ENCODE results near the gene SEMA5A. TPM values are rescaled to one million over a fixed set of nuclear protein-coding genes. Genes with fewer than 3 reads are reported as not detected.

The SEMA5A gene
- polyA plus RNA-seq, 1 of the 3 experiments (the other 2 are of a cell fraction) = 0.58 TPM

GRCh38 chr5:9557696-9558095 lies 11.8 kb upstream of the SEMA5A start:
- no peak overlapping the region for H3K4me2 ChIP-seq
- no peaks in the 10 kb centered on the region for H3F3A ChIP-seq (replicated peaks; ENCODE audit: insufficient read depth)
- no peak for TF ChIP-seq JUND (IDR thresholded peaks at IDR 0.05)
- TF ChIP-seq RXRA (IDR thresholded peaks at IDR 0.05; ENCODE audit: borderline replicate concordance, low read depth) = no peak
- no peak for TF ChIP-seq NRF1 (IDR thresholded peaks at IDR 0.05; ENCODE audit: low read depth, low read length)
- TF ChIP-seq CTCF (IDR thresholded peaks at IDR 0.05) = no peak
- WGBS (ENCODE audit: low lambda C conversion rate) = 35% methylated on average over 2 of the region's 2 CpGs
- H3K36me3 ChIP-seq (replicated peaks in 1 of 2; ENCODE audit: control insufficient read depth in 1 of 2, insufficient read depth in 2 of 2, low read length in 1 of 2) = no peaks in the 10 kb centered on the region
- H4K20me1 ChIP-seq (ENCODE audit: insufficient read depth) = no peaks in the 10 kb centered on the region
- no peak overlapping the region for H3K9ac ChIP-seq
- H3K4me1 ChIP-seq (ENCODE audit: control insufficient read depth in 1 of 2, insufficient read depth in 2 of 2, low read depth in 1 of 2, low read length in 1 of 2) = no peaks in the 10 kb centered on the region; a peak in 1 of 4 replicates
- H3K79me2 ChIP-seq (ENCODE audit: insufficient read depth) = no peaks in the 10 kb centered on the region
- no peaks in the 10 kb centered on the region for H3K9me2 ChIP-seq
- H3K27ac ChIP-seq (ENCODE audit: low read depth in 2 of 2, low read length in 1 of 2) = no peak overlapping the region
- H3K4me3 ChIP-seq (ENCODE audit: low read depth in 2 of 2, low read length in 1 of 2) = no peak overlapping the region
- DNase-seq = no peak
- no peaks in the 10 kb centered on the region for H3K27me3 ChIP-seq (ENCODE audit: insufficient read depth)
- CTCF ChIA-PET = no interaction called here
- no peaks in the 10 kb centered on the region for H3K9me3 ChIP-seq
- H2AFZ ChIP-seq (ENCODE audit: low read depth) = no peak overlapping the region
- POLR2A ChIA-PET = no interaction called here

GRCh38 chr5:9555961-9556360 lies 10.1 kb upstream of the SEMA5A start:
- no peak overlapping the region for H3K9ac ChIP-seq
- TF ChIP-seq TEAD4 (IDR thresholded peaks at IDR 0.05; ENCODE audit: borderline replicate concordance, insufficient read depth) = no peak
- no peak for TF ChIP-seq CTCF (IDR thresholded peaks at IDR 0.05)
- TF ChIP-seq ZBTB33 (IDR thresholded peaks at IDR 0.05; ENCODE audit: borderline replicate concordance, low read depth) = no peak
- TF ChIP-seq RXRA (IDR thresholded peaks at IDR 0.05; ENCODE audit: borderline replicate concordance, low read depth) = no peak
- no peak for TF ChIP-seq POLR2AphosphoS5 (IDR thresholded peaks at IDR 0.05; ENCODE audit: low read depth, low read length)
- 66% methylated on average over 4 of the region's 4 CpGs for WGBS (ENCODE audit: low lambda C conversion rate)

More at GRCh38 chr5:9555961-9556360, 10.1 kb upstream of the SEMA5A start:
- H3K27ac ChIP-seq (ENCODE audit: low read depth in 2 of 2, low read length in 1 of 2) = no peak overlapping the region
- no peaks in the 10 kb centered on the region for H3K9me2 ChIP-seq
- H4K20me1 ChIP-seq (ENCODE audit: insufficient read depth) = no peaks in the 10 kb centered on the region
- no peaks in the 10 kb centered on the region for H3K9me3 ChIP-seq
- H3F3A ChIP-seq (replicated peaks; ENCODE audit: insufficient read depth) = no peaks in the 10 kb centered on the region
- no peak for DNase-seq
- no peaks in the 10 kb centered on the region for H3K36me3 ChIP-seq (replicated peaks in 1 of 2; ENCODE audit: control insufficient read depth in 1 of 2, insufficient read depth in 2 of 2, low read length in 1 of 2)
- H3K79me2 ChIP-seq (ENCODE audit: insufficient read depth) = no peaks in the 10 kb centered on the region
- H3K4me2 ChIP-seq = no peak overlapping the region
- H3K27me3 ChIP-seq (ENCODE audit: insufficient read depth) = no peaks in the 10 kb centered on the region
- no peak overlapping the region for H2AFZ ChIP-seq (ENCODE audit: low read depth)
- ChIA-PET CTCF (interaction anchor here (0.7 to 0.9 kb wide), 2 partner anchors 10 to 12 kb away, joined by 3 read pairs; partner anchors contain the start of gene SEMA5A), POLR2A (no interaction called here)
- no peaks in the 10 kb centered on the region; a peak in 1 of 4 replicates for H3K4me1 ChIP-seq (ENCODE audit: control insufficient read depth in 1 of 2, insufficient read depth in 2 of 2, low read depth in 1 of 2, low read length in 1 of 2)
- H3K4me3 ChIP-seq (ENCODE audit: low read depth in 2 of 2, low read length in 1 of 2) = no peak overlapping the region
